Glomerular visceral epithelial cell (primary cell): ENCODE data around the gene STYK1.
"Not testable (repeated sequence)": the region's sequence is repeated elsewhere in the genome, so short reads cannot be mapped to it uniquely, and the experiment has no call there.

Experiments used
- DNase-seq: peaks from one replicate; pipeline ENCODE4 v3.0.0-alpha.2; 2016; ENCODE audit errors: extremely low spot score

STYK1 gene

GRCh38 chr12:10689146-10689545, 15.3 kb upstream of the STYK1 start:
- DNase-seq, result no peak

- DNase-seq, result no peak
These were observed 14.2 kb upstream of the STYK1 start for GRCh38 chr12:10688042-10688441.

GRCh38 chr12:10672231-10672868, 1.5 kb downstream of the STYK1 start:
- no peak for DNase-seq

- no peak for DNase-seq
These were observed 4.3 kb downstream of the STYK1 start for GRCh38 chr12:10669533-10669932.

- DNase-seq, result no peak
These were observed 5.3 kb downstream of the STYK1 start for GRCh38 chr12:10668526-10668925.

- no peak for DNase-seq
These were observed 6.3 kb downstream of the STYK1 start for GRCh38 chr12:10667581-10667980.

GRCh38 chr12:10664499-10664898, 9.4 kb downstream of the STYK1 start:
- no peak for DNase-seq

GRCh38 chr12:10663869-10664268, 10.0 kb downstream of the STYK1 start:
- DNase-seq, result no peak

- DNase-seq, result no peak
These were observed 12.5 kb downstream of the STYK1 start for GRCh38 chr12:10661338-10661737.

GRCh38 chr12:10654003-10654402, 19.8 kb downstream of the STYK1 start:
- DNase-seq, result no peak

- no peak for DNase-seq
These were observed 21.7 kb downstream of the STYK1 start for GRCh38 chr12:10652192-10652591.

- not testable (repeated sequence) for DNase-seq
These were observed 27.3 kb downstream of the STYK1 start for GRCh38 chr12:10646576-10646975.

- DNase-seq, result no peak
These were observed 27.9 kb downstream of the STYK1 start for GRCh38 chr12:10645910-10646309.

GRCh38 chr12:10641735-10642500, 31.9 kb downstream of the STYK1 start:
- peak; percentile 33 for DNase-seq

GRCh38 chr12:10638728-10639127, 35.1 kb downstream of the STYK1 start:
- DNase-seq, result no peak

- no peak for DNase-seq
These were observed 37.2 kb downstream of the STYK1 start for GRCh38 chr12:10636611-10637010.

- no peak for DNase-seq
These were observed 37.7 kb downstream of the STYK1 start for GRCh38 chr12:10636124-10636523.

- no peak for DNase-seq
These were observed 38.5 kb downstream of the STYK1 start for GRCh38 chr12:10635306-10635705.

GRCh38 chr12:10634427-10634826, 39.4 kb downstream of the STYK1 start:
- DNase-seq, result peak; percentile 85

- DNase-seq, result no peak
These were observed 40.3 kb downstream of the STYK1 start for GRCh38 chr12:10633541-10633940.

- DNase-seq, result no peak
These were observed 41.6 kb downstream of the STYK1 start for GRCh38 chr12:10632226-10632625.

- DNase-seq, result no peak
These were observed 49.2 kb downstream of the STYK1 start for GRCh38 chr12:10624605-10625004.

GRCh38 chr12:10623131-10623530, 50.7 kb downstream of the STYK1 start:
- no peak for DNase-seq

GRCh38 chr12:10621278-10621677, 52.6 kb downstream of the STYK1 start:
- no peak for DNase-seq
